ENCODE measurements around the gene DDX24.

The DDX24 gene

DNA sequence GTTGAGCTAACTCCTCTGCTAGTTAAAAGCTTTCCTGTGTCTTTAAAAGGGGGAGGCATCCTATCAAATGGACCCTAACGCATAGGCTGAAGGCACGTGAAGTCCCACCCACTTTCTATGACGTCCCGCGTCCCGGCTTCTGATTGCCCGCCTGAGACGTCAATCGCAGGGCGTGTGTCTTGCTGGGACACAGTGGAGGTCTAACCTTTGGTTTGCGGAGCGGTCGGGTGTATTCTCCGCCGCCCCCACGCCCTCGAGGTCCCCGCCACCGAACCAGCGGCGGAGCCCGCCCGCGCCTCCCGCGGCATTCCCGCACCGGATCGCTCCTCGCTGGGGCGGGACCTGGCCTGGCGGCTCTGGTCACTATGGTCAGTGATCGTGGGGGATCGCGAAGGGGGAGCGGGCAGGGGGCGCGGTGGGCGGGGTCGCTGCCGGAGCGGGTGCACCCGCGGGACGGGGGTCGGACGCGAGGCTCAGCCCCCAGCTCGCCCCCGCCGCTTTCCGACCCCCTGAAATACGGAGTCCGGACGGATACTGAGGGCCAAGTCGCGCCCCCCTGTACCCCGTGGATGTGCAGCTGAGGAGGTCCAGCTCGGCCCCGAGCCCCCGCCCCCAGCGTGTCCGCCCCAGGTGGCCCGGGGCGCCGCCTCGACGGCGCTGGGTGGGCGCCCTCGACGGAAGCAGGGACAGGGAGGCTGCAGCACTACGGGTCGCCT, 54.7 kb downstream of the DDX24 start, which contains the start of gene OTUB2:
OTUB2 (plus strand) TSS at position 168 of the 716 bp plus-strand sequence; CDS start at position 366, 198 bp downstream.
- in situ Hi-C loops (cut with HindIII; ENCODE audit: low sequenced_read_pairs), result loop anchor here (5.0 kb wide), 2 partner anchors 54 to 96 kb away; no protein-coding TSS in a partner anchor
- peak within 1 kb of the TSS; percentile 58 for H3K4me3 ChIP-seq (ENCODE audit: low read depth, low read length)
- TF ChIP-seq, protein P1, sequence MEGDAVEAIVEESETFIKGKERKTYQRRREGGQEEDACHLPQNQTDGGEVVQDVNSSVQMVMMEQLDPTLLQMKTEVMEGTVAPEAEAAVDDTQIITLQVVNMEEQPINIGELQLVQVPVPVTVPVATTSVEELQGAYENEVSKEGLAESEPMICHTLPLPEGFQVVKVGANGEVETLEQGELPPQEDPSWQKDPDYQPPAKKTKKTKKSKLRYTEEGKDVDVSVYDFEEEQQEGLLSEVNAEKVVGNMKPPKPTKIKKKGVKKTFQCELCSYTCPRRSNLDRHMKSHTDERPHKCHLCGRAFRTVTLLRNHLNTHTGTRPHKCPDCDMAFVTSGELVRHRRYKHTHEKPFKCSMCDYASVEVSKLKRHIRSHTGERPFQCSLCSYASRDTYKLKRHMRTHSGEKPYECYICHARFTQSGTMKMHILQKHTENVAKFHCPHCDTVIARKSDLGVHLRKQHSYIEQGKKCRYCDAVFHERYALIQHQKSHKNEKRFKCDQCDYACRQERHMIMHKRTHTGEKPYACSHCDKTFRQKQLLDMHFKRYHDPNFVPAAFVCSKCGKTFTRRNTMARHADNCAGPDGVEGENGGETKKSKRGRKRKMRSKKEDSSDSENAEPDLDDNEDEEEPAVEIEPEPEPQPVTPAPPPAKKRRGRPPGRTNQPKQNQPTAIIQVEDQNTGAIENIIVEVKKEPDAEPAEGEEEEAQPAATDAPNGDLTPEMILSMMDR (IDR thresholded peaks at IDR 0.05; ENCODE audit: low read depth, low read length, missing control alignments), result no peak

DNA sequence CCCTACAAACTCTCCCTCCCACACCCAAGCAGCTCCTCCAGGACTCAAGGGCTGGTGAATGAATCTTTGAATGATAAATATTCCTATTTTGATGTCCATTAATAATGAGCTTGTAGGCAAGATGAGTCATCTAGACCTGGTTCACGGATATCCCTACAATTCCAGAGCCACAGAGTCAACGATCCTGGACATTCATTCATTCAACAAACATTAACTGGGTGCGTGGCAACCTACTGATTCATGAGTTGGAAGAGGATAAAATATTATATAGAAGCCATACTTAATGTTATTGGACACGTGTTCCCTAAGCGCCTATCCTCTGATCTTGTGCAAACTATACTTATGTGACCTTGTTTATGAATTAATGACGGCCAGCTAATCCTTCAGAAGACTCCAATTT, 55.3 kb downstream of the DDX24 start:
- TF ChIP-seq, protein P1 (IDR thresholded peaks at IDR 0.05; ENCODE audit: low read depth, low read length, missing control alignments), result no peak
- in situ Hi-C loops (cut with HindIII; ENCODE audit: low sequenced_read_pairs), result loop anchor here (5.0 kb wide), 2 partner anchors 53 to 97 kb away; no protein-coding TSS in a partner anchor
- peak overlapping the region; percentile 58 for H3K4me3 ChIP-seq (ENCODE audit: low read depth, low read length)

More for the DNA sequence above, 54.7 kb downstream of the DDX24 start, which contains the start of gene OTUB2:
- peak; percentile 96 for DNase-seq (ENCODE audit: low read depth)

DNA sequence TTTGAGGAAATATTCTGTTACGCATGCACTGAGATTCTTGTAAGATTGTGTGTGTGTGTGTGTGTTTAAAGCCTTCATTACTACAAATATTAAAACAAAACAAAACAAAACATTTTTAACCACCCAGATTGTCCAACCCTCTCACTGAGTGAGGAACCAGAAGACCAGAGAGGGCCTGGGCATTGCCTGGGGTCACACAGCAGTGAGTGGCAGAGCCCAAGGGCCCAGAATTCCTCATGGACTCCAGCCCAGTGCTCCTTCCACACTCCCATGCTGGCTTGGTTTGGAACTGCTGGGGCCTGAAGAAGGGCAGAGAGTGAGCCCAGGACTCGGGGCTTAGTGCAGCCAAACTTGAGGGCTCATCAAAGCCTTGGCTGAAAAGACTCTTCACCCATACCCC, 56.5 kb downstream of the DDX24 start:
- H3K4me3 ChIP-seq (ENCODE audit: low read depth, low read length), result no peak overlapping the region
- TF ChIP-seq, protein P1 (IDR thresholded peaks at IDR 0.05; ENCODE audit: low read depth, low read length, missing control alignments), result no peak
- no peak for DNase-seq (ENCODE audit: low read depth)
- in situ Hi-C loops (cut with HindIII; ENCODE audit: low sequenced_read_pairs), result no loop called here

More for the DNA sequence above, 55.3 kb downstream of the DDX24 start:
- DNase-seq (ENCODE audit: low read depth), result no peak

DNA sequence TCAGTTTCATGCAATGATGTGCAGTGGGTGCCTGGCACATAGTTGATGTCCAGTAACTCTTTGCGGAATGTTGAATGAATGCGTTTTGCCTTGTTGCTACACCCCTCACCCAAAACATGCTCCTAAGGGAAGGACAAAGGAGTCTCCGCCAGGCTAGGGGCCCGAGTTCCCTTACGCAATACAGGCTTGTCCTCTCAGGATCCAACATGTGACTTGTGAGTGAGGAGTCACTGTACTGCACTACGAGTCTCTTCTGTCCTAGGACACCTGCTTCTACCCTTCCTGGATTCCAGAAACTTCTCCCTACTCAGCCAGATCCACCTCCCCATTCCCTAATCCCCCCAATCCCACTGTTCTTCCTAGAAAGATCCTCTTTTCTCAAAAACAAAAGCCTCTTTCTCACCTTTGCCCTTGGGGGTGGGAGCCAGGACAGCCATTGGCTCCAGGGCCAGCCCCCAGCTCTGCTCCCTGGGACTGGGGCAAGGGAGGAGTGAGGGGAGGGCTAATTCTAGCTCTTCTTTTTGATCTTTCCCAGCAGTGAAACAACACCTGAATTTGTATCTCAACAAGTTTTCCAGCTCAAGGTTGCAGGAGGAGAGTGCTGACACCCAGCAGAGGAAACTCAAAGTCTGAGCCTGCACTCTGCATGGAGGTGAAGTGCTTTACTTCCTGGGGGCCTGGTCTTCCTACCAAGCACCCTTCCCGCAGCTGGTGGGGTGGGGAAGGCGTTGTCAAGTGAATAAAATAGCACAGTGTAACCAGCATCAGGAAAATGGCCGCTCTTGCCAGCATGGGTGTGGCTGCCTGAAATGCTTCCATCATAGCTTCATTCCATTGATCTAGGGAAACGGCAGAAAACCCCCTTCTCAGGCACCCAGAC, 58.2 kb downstream of the DDX24 start:
- in situ Hi-C loops (cut with HindIII; ENCODE audit: low sequenced_read_pairs), result no loop called here
- no peak for DNase-seq (ENCODE audit: low read depth)
- H3K4me3 ChIP-seq (ENCODE audit: low read depth, low read length), result no peak overlapping the region
- TF ChIP-seq, protein P1 (IDR thresholded peaks at IDR 0.05; ENCODE audit: low read depth, low read length, missing control alignments), result no peak

DNA sequence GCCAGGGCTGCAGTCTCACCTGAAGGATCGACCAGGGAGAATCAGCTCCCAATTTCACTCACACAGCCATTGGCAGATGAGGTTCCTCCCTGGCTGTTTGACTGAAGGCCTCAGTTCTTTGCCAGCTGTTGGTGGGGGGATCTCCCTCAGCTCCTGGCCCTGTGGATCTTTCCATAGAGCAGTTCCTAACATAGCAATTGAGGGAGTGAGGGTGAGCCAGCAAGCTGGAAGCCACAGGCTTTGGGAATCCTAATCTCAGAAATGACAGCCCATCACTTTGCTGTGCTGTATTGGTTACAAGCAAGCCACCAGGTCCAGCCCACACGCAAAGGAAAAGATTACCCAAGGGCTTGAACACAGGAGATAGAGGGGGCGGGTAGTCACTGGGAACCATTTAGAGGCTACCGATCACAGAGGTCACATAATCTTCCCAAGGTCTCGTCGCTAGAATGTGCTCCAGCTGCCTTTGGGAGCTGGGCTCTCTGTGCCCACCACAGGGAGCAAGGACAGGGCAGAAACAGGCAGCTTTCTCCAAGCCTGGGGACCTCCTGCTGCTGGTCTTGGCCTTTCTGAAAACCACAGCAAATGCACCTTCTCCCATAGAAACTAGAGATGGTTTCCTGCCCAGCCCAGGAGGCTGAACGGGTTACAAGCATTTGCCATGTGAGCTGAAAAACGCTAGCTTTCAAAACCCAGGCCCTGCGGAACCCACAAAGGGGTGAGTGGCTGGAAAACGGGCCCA, 59.4 kb downstream of the DDX24 start:
- peak; percentile 9 for DNase-seq (ENCODE audit: low read depth)
- in situ Hi-C loops (cut with HindIII; ENCODE audit: low sequenced_read_pairs), result no loop called here
- no peak overlapping the region for H3K4me3 ChIP-seq (ENCODE audit: low read depth, low read length)
- TF ChIP-seq, protein P1 (IDR thresholded peaks at IDR 0.05; ENCODE audit: low read depth, low read length, missing control alignments), result no peak

DNA sequence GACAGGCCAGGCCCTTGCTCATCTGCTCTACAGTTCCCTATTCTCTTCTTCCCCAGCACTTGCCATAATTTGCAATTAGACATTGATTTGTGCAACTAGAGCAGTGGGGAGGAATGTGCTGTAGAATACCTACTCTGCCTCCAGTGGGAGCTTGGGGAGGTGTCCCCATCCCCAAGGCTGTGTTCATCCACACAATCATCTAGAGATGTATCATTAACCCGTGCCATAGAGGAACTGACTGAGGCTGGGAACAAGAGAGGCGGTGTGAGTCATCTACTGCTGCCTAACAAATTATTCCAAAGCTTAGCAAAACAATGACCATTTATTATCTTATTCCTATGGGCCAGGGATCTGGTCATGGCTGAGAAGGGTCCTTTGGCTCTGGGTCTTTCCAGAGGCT, 60.0 kb downstream of the DDX24 start:
- in situ Hi-C loops (cut with HindIII; ENCODE audit: low sequenced_read_pairs), result no loop called here
- no peak overlapping the region for H3K4me3 ChIP-seq (ENCODE audit: low read depth, low read length)
- TF ChIP-seq, protein P1 (IDR thresholded peaks at IDR 0.05; ENCODE audit: low read depth, low read length, missing control alignments), result peak; percentile 15
- no peak for DNase-seq (ENCODE audit: low read depth)
